H7 (cell line): Measurements from ENCODE around the gene PRXL2B. TPM values are rescaled to one million over a fixed set of nuclear protein-coding genes. Genes with fewer than 3 reads are reported as not detected.

Experiments used
- DNase-seq: peaks from one replicate; pipeline ENCODE4 v3.0.0; 2012
- H3K27me3 ChIP-seq: 2 replicates; pipeline ENCODE4 v1.6.0; 2011; ENCODE audit warnings: mild to moderate bottlenecking, low read length; ENCODE audit not compliant: control insufficient read depth, insufficient read depth
- H3K36me3 ChIP-seq: replicated peaks from 2 replicates; pipeline ENCODE4 v1.5.1; 2011; ENCODE audit warnings: low read length; ENCODE audit not compliant: control insufficient read depth, insufficient read depth
- H3K4me3 ChIP-seq: 2 replicates; pipeline ENCODE4 v1.5.1; 2011; ENCODE audit warnings: low read depth, mild to moderate bottlenecking, control low read depth, low read length, moderate library complexity; ENCODE audit not compliant: insufficient read depth
- total RNA-seq: library from RNA; depleted of rRNA; stranded (reverse); fragments of >200 nt; shearing (Covaris generic); gene quantifications from 2 replicates; pipeline ENCODE4 v1.2.3, GENCODE V29; 2014

Gene PRXL2B
- total RNA-seq, 1 experiment from 2014 or later: 83.5 TPM

DNA sequence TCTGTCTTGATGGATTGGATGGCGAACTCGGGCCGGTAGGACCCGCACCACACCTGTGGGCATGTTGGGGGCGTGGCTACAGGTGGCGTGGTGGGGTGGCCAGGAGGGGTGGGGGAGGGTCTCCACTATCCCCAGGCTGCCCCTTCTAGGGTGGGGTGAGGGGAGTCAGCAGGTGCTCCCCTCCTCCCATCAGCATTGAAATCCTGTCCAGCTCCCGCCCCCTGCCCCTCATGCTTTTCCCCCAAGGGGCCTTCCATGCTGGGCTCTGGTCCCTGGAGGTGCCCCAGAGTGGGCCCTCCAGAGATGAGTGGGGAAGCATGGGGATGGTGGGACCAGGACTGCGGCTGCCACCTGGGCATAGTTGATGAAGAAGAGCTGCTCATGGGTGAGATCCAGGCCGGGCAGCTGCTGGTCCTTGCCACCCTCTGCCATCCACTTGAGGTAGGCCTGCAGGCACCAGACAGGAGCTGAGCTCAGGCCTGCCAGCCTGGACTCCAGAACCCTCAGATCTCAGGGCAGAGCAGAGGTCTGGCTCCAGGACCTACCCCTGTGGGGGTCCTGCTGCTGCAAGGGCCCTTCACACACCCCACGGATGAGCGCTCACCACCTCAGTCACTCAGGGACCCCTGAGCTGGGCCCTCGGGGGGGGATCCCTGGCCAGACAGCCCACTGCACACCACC lies 5.1 kb downstream of the PRXL2B start:
- H3K27me3 ChIP-seq: no peaks in the 10 kb centered on the region; the same call in 1 of the 2 replicates
- peaks cover 2% of the 10 kb centered on the region; the same call in 1 of the 2 replicates for H3K36me3 ChIP-seq
- H3K4me3 ChIP-seq: no peak overlapping the region
- DNase-seq: peak; percentile 49

DNA sequence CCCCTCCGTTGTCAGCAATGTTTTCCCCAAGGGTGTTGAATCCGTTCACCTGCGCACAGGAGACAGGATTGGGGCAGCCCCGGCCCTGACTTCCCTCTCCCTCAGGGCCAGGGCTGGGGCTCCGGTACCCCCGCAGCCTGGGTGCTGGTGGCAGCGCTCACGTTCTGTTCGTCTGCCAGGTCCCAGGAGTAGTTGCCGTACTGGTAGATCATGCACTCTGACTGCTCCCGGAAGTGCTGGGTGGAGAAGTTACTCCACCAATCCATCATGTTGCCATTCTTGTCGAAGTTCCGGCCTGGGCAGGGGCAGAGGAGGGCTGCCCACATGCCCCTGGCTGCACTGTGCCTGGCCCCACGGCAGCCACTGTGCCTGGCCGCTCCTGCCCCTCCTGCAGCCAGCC lies 6.1 kb downstream of the PRXL2B start:
- H3K36me3 ChIP-seq: peaks cover 2% of the 10 kb centered on the region; the same call in 1 of the 2 replicates
- no peaks in the 10 kb centered on the region for H3K27me3 ChIP-seq
- no peak overlapping the region for H3K4me3 ChIP-seq
- DNase-seq: peak; percentile 42

DNA sequence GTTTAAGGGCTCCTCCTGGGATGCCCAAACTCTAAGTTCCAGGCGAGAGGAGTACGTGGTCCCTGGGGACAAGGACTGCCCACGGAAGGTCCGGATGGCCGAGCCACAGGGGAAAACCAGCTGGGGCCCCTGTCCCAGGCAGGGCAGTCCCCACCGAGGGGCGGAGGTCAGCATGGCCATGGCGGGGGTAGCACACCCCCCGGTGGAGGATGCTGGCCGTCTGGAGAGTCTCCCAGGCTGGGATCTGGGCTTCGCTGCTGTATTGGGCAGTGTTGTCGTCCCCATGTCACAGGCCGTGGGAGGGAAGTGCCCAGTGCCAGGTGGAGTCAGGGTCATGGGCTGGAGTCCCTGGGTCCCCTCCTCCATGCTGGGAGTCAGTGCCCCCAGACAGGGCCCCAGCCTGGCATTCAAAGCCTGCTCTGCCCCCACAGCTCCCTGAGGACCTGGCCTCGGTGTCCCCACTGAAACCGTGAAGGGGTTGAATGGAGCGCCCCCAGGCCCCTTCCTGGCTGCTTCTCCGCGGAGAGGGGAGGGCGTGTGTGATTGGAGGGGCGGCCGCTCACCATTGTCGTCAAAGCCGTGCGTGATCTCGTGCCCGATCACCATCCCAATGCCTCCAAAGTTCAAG lies 6.8 kb downstream of the PRXL2B start:
- Histone ChIP-seq H3K4me3 (no peak overlapping the region), H3K36me3 (peaks cover 2% of the 10 kb centered on the region; the same call in 1 of the 2 replicates), H3K27me3 (no peaks in the 10 kb centered on the region)
- peak; percentile 55 for DNase-seq

DNA sequence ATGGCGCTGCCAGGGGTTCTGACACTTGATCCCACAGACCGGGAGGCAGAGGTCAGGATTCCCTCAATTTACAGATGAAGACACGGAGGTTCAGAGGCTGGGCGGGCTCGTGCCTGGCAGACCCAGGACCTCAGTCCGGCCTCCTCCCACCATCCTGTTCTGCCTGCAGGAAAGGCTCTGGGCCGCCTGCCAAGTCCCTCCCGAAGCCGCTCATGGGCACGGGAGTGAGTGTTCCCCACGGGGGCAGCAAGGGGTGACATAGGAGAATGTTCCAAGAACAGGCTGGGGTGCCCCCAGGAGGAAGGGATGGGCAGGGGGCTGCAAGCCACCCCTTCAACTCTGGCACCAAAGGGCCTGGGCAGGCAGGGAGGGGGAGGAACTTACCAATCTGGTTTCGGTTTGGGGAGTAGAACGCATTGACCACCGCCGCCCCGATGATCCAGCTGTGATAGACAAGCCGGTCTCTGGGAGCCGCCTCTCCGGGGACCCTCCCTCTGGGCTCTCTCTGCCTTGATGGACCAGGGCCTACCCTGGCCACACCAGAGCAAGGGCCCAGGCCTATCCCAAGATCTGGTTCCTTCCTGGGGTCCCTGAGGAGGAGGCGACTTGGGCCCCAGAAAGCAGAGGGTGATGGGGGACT lies 7.5 kb downstream of the PRXL2B start:
- Histone ChIP-seq H3K27me3 (no peaks in the 10 kb centered on the region), H3K36me3 (peaks cover 2% of the 10 kb centered on the region; the same call in 1 of the 2 replicates), H3K4me3 (no peak overlapping the region)
- DNase-seq: no peak

DNA sequence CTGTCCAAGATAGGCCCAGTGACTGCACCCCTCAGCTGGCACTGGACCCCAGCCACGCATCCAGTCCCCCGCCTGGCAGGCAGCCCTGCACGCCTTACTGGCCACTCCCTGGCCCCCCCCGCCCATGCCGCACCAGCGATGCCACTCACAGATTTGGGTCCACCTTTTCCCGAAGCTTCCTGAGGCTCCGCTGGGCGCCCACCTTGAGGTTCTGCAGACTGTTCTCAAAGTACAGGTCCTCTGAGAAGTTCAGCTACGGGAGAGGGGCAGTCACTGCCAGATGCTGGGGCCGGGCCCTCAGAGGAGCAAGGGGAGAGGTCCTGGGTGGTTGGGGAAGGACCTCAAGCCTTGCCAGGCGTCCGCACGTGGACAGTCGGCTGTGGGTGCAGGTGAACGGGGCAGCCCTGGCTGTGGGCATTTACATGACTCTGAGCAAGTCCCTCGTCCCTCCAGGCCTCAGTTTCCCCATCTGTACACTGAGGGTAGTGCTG lies 8.1 kb downstream of the PRXL2B start:
- DNase-seq: no peak
- no peaks in the 10 kb centered on the region for H3K36me3 ChIP-seq
- no peak overlapping the region for H3K4me3 ChIP-seq
- H3K27me3 ChIP-seq: no peaks in the 10 kb centered on the region

DNA sequence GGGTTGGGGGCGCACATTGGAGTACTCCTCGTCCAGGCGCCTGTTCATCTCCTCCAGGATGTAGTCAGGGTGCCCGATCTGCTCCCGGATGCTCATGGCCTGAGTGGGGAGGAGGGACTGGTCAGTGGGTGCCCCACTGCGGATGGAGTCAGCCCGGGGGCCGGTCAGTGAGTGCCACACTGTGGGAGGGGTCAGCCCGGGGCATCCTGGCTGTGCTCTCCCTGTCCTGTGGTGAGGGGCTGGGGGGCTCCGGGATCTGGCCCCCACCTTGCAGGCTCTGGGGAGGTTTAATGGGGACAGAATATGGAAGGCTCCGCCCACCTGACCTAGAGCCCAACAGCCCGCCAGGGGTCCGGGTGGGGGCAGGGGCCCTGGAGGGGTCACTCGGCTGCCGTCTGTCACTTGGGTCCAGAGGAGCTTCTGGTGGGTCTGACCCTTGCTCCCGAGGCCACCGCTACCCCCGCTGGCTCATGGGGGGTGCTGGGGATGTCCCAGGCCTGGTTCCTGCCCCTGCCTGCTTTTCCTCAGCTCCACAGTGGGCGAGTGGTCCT lies 8.8 kb downstream of the PRXL2B start:
- Histone ChIP-seq H3K36me3 (no peaks in the 10 kb centered on the region), H3K4me3 (no peak overlapping the region), H3K27me3 (no peaks in the 10 kb centered on the region)
- peak; percentile 53 for DNase-seq

DNA sequence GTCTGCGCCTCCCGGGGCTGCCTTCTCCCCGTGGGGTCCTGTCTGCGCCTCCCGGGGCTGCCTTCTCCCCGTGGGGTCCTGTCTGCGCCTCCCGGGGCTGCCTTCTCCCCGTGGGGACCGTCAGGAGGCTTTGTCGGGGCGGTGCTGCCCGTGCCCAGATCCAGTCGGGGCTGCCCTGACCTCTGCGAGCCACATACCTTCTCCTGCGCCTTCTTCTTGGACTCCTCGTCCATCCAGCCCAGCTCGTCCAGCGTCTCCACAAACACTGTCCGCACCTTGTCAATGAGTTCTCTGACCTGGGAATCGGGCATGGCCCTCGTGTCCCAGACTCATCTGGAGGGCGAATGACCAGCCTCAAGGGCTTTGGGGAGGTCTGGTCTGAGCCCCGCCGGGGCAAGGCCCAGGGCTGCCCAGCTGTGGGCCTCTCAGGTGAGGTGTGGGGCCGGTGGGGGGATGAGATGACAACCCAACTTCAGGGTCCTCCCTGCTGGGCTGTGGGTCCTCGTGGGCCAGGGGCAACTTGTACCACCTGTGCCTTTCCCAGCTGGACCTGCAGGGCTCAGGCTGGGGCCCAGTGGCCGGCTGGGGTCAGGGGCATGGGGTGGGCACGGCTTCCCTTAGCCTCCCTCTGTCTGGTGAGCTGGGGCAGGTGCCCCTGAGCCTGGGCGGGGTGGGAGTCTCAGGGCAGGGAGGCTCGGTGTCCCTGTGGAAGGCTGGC lies 9.4 kb downstream of the PRXL2B start:
- peak; percentile 41 for DNase-seq
- no peaks in the 10 kb centered on the region for H3K36me3 ChIP-seq

DNA sequence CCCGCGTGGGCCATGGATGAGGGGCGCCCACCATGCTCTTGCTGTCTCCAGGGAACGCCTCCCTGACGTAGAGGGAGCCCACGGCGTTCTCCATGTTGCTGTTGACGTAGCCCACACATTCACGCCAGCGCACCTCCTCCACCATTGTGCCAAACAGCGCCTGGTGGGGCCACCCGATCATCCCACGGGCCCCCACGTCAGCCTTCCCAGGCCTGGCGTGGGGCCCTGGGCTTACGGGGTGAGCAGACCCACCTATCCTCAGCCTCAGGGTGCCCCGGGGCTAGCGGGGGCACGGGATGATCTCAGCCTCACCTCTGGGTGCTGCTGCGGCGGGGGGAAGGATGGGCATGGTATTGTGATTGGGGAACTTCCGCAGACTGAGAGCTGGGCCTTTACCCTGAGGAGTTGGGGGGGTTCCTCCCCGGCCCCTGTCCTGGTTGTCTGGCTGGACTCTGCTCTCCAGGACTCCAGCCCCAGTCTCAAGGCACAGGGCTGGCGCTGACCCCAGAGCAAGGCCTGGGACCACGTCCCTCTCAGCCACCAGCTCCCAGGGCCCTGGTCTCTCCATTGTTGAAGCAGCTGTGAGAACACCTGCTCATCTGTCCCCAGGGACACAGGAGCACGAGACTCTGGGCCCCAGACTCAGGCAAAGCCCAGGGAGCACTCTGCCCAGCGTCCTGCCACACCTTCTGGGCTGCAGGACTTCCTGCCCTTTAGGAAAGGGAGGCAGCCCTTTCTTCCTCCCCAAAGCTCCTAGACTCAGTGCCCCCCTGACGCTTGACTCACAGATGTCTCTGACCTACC lies 10.2 kb downstream of the PRXL2B start:
- Histone ChIP-seq H3K27me3 (no peaks in the 10 kb centered on the region), H3K36me3 (no peaks in the 10 kb centered on the region), H3K4me3 (no peak overlapping the region)
- DNase-seq: peak; percentile 40

More for the DNA sequence above, 9.4 kb downstream of the PRXL2B start:
- Histone ChIP-seq H3K27me3 (no peaks in the 10 kb centered on the region), H3K4me3 (no peak overlapping the region)

DNA sequence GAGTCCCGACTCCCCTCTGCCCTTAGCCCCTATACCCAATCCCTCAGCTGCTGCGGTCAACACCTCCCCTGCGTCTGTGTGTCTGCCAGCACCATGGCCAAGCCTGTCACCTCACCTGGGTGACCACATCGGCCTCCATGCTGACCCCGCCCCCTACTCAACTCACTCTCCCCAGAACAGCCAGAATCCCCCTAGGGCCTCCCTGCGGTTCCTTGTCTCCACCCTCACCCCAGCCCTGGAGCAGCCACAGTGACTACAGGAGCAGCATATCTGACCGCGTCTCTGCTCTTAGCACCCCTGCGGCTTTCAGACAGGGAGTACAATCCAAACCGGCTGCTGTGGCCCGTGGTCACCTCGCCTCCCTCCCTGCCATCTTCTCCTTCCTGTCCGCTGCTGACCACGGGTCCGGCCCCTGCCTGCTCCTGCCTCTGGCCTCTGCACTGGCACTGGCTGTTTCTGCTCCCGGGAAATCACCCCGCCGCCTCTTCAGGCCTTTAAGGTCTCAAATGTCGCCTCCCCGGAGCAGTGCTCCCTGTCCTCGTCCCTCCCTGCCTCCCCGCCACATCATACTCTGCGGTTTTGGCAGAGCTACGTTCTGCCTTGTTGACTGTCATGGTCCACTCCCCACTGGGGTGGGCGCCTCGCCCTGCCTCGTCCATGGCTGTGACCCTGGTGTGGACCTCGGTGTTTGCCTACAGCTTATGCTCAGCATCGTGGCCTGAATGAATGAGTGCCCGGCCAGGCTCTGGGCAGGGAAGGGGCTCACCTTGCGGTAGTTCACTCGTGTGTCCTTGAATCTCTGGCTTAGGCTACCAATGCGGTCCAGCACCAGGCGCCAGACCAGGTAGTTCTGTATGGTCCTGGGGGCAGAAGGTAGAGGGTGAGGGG lies 11.1 kb downstream of the PRXL2B start:
- Histone ChIP-seq H3K4me3 (no peak overlapping the region), H3K27me3 (no peaks in the 10 kb centered on the region), H3K36me3 (no peaks in the 10 kb centered on the region)
- DNase-seq: peak; percentile 49

DNA sequence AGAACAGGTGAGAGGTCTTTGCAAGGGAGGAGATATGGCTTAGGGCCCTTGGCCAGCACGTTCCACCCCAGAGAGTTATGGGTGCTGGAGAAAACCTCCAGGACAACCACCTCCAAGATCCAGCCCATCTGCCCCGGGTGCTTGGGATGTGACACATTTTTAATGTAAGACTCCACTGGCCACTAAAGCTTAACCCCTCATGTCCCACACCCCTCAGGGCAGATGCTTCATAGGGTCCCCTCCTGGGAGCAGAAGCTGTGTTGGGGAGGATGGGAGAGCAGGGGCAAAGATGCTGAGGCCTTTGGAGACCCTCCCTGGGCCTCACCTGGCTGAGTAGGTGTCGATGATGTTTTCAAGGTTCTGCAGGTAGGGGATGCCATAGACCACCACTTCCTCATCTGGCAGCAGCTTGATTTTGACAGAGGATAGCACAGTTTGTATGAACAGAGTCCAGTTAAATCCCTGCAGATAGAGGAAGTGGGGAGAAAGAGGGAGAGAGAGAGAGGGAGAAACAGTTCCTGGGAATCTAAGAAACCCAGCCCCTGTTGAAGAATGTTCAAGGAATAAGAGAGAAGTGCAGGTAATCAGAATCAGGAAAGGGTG lies 11.9 kb downstream of the PRXL2B start:
- no peak overlapping the region for H3K4me3 ChIP-seq
- H3K27me3 ChIP-seq: no peaks in the 10 kb centered on the region
- no peaks in the 10 kb centered on the region for H3K36me3 ChIP-seq
- DNase-seq: peak; percentile 59

DNA sequence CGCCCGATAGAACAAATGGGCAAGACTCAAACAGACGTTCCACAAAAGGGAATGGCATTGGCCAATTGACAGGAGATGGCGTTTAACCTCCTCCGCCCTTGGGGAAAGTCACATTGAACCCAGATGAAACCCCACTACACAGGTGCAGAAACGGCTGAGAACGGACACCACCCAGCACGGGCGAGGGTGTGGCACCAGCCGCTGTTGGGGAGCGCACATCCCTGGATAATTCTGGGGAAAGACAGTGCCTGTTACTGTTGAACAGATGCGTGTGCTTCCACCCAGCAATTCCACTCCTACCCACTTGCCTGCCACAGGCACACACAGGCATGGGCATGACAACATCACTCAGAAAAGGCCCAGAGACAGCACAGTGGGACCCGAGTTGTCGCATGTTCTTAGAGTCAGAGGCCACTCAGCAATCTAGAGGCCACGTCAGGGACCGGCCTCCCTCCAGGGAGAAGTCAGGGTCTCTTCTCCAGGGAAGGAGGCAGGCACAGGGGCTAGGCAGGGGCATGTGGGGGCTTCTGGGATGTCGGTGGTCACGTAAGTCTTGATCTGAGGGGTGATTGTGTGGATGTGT lies 15.2 kb downstream of the PRXL2B start:
- Histone ChIP-seq H3K4me3 (no peak overlapping the region), H3K27me3 (no peaks in the 10 kb centered on the region), H3K36me3 (no peaks in the 10 kb centered on the region)
- DNase-seq: no peak

DNA sequence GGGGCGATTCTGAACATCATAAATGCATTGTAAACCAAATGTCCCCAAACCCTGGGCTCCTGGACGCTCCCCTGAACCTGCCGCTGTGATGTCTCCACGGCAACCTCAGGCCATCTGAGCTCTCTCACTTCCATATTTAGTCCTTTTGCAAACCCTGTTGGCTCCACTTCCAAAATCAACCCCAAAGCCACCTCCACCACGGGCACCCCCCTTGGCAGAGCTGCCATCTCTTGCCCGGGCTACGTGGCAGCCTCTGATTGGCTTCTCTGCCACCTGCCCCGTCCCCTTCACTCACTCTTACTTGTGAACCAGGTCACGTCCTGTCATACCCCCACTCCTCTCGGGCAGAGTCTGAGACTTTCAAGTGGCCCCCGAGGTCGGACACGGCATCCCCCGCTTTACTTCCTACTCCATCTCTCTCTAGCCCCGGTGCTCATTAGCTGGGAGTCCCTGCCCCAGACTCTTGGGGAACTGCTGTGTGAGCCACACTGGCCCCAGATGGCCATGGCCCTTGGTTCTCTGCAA lies 15.8 kb downstream of the PRXL2B start:
- no peak for DNase-seq
- H3K27me3 ChIP-seq: no peaks in the 10 kb centered on the region
- no peak overlapping the region for H3K4me3 ChIP-seq
- no peaks in the 10 kb centered on the region for H3K36me3 ChIP-seq
